Measurements from ENCODE around the gene ZPLD1.

- TF ChIP-seq GATA2 (IDR thresholded peaks at IDR 0.05; ENCODE audit: low read depth, low read length) (no peak), GATA3 (IDR thresholded peaks at IDR 0.05; ENCODE audit: low read depth, low read length) (no peak)
Observed at GRCh38 chr3:102528727-102529126, 93.9 kb downstream of the ZPLD1 start.
